Inflammatory macrophage treated with lipopolysaccharide for 4 hours (primary cell): ENCODE measurements around the gene TMIGD1.

Experiments used
- DNase-seq: peaks from one replicate; pipeline ENCODE4 v3.0.0-alpha.2; 2020

The TMIGD1 gene

GRCh38 chr17:30323895-30324319 is 9.9 kb downstream of the TMIGD1 start:
- DNase-seq: peak; percentile 46

DNA sequence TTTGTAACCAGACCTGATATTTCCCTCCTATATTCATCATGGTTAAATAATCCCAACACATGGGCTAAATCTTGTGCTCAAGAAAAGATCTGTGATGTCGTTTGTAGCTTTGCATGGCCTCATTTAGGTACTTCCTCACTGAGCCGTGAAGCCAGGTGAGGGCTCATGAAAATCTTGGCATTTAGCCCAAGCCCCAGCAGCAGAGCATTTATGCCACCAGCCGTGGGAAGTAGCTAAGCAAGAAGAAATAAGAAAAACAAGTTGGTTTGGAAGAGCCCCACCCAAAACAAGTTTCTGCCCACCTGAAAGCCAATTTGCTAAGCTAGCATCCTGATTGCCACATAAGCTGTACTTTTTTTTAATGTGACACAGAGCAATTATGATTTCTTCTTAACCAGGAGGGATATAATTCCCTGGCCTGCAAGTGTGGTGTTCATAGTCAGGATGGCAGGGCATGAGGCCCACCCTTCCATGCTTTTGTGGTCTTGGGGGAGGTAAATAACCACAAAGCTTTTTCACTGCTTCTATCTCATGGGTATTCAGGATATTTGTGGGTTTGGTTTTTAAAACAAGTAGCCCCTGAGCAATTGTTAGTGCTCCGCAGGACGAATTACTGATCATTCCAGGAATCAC is 10.5 kb downstream of the TMIGD1 start:
- peak; percentile 19 for DNase-seq

- no peak for DNase-seq
Measured at GRCh38 chr17:30321314-30321713, 12.5 kb downstream of the TMIGD1 start.

DNA sequence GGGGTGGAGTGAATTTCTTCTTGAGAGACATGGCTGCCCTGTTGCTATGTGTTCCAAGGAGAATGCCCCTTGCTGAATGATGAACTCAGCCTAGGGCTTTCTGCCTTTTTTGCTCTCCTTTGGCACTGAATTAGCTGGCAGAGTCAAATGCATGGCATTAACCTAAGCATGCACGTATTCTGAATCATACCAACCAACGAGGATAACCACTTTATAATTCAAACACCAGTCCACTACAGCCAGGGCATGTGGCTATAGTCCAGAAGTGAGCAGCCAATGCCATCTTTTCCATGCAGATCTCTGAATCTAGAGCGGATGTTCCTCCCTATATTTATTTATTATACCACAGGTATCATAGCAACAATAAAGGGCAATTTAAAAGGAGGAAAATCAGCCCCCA is 15.7 kb downstream of the TMIGD1 start:
- no peak for DNase-seq

- peak; percentile 65 for DNase-seq
Measured at GRCh38 chr17:30316736-30317135, 17.1 kb downstream of the TMIGD1 start.

- DNase-seq: no peak
Measured at GRCh38 chr17:30315106-30315505, 18.8 kb downstream of the TMIGD1 start.

DNA sequence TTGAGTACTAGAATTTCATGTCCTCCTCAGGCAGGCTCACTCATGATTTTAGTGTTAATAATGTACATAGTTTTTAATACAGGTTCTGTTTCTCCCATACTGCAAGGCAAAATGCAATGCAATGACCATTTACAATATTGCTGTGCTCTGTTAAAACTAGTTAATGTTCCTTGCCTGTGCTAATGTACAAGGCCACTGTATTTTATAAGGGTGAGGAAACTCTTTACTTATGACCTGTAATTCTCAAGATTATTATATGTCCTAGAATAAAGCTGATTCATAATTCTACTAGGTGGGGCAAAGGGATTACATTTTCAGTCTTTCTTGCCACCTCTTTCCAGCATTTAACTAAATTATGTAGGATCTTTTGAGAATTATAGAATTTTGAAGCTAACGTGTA is 19.4 kb downstream of the TMIGD1 start:
- DNase-seq: no peak

DNA sequence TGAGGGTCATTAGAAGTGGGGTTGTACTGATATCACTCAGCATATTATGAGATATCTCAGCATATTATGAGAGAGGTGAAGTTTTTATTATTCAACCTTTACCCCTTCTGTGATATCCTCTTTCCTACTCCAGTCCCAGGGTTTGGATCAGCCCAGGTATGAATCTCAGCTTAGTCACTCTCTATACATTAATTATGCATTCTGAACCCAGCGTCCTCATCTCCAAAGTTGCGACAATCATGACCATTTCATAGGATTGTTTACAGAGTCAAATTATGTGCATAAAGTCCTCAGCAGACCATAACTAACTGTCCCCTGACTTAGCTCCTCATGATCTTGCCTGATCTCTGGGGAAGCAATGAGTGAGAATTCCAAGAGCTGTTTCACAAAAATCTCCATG is 21.6 kb downstream of the TMIGD1 start:
- DNase-seq: no peak

DNA sequence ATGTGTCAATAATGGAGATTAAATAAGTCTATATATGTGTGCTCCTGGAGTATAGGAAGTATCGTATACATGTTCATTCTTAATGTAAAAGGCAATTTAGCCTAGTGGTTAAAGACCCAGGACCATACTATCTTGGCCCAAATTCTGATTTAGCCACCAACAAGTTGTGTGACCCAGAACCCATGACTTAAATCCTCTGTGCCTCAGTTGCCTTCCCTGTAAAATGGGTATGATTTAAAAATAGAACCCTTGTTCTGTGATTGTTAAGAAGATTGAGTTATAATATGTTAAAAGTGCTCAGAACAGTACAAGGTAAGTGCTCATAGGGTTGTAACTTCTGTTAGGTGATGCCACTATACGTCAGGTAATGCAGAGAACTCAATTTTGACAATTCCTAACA is 23.3 kb downstream of the TMIGD1 start:
- DNase-seq: no peak

DNA sequence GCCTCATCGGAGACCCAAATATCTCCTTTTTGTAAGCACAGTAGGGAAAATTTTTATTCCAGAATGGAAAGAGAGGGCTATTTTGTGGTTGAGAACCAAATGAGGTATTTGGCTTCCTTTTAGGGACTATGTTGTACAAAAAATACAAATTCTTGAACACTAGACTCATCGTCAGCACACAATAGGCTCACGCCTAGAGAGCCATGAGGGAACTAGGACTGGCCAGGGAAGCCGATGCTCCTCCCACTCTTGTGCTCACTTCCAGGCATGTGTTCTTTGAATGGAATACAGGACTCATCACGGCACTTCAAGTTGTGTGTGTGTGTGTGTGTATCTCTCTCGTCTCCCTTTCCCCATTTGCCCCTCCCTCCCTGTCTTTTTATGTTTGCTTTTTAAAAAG is 24.3 kb downstream of the TMIGD1 start:
- no peak for DNase-seq

GRCh38 chr17:30308406-30308805 is 25.5 kb downstream of the TMIGD1 start:
- DNase-seq: no peak

- no peak for DNase-seq
Measured at GRCh38 chr17:30304778-30305177, 29.1 kb downstream of the TMIGD1 start.

GRCh38 chr17:30302241-30302640 is 31.6 kb downstream of the TMIGD1 start:
- DNase-seq: no peak

- peak; percentile 61 for DNase-seq
Measured at GRCh38 chr17:30300818-30301217, 33.0 kb downstream of the TMIGD1 start.

DNA sequence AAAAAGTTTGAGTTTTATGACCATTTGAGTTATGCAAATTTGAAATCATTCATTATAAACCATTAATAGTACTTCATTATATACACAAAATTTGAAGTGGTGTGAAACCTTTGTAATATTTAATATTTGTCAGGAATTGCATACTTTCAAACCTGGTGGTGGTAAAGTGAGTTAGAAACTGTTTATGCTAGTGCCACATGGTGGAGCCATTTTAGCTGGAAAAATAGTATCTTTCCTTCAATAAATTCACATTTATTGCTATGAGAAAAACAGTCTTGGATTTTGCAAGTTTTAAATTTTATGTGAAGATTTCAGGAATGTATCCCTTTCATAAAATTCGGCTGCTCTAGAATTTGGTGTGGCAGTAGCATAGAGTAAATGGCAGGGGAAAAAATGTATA is 34.9 kb downstream of the TMIGD1 start:
- no peak for DNase-seq

DNA sequence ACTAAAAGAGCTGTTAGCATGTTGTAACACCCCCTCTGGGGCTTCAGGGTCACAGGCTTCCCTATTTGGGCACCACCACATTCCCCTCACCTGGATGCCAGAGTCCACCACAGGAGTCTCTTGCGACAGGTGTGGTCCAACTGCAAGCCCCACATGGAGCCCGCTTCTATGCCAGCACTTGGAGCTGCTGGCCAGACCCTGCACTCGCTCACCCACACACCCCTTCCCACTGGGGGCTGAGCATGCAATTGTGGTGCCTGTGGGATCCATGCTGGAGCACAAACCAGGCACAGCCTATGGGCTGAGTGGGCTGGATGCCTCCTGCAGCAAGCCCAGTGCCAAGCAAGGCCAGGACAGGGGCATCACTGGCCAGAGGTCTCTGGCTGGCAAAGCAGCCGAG is 36.1 kb downstream of the TMIGD1 start:
- DNase-seq: no peak

DNA sequence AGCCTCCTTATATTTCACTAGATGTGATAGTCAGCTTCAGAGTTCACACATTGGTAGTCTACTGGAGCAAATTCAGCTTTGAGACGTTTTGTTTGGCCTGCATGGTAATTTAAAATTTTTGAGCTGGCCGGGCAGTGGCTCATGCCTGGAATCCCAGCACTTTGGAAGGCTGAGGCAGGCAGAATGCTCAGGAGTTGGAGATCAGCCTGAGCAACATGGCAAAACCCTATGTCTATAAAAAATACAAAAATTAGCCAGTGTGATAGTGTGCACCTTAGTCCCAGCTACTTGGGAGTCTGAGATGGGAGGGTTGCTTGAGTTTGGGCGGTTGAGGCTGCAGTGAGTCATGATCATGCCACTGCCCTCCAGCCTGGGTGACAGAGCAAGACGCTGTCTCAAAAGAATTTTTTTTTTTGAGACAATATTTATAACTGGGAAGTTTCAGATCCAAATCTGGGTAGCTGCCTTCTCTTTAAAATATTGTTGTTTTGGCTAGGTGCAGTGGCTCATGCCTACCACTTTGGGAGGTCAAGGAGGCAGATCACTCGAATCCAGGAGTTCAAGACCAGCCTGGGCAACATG is 37.3 kb downstream of the TMIGD1 start:
- DNase-seq: peak; percentile 54

DNA sequence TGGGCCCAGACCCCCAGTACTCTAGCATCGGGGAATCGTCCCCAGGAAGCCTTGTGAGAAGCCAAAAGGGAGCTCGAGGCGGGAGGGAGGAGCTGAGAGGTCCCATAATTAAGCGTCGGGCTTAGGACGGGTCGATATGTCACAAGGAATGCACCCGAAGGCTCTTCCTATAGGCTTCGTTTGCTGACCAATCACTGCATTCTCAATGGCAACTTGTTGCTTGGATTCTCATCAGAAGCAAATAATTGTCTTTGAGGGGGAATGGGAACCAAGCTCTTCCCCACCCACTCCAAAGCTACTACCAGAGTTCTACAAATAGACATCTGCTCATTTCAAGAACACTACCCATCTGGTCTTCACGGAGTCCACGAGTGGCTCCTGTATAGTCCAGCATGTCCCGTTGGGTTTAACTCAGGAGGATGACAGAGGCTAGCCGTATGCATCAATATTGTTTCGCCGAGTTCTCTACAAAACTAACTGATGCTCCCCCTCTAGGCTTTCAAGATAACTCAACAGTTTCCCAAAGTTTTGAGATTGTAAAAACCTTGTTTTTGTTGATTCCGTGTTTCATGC is 41.5 kb downstream of the TMIGD1 start:
- DNase-seq: peak; percentile 48

DNA sequence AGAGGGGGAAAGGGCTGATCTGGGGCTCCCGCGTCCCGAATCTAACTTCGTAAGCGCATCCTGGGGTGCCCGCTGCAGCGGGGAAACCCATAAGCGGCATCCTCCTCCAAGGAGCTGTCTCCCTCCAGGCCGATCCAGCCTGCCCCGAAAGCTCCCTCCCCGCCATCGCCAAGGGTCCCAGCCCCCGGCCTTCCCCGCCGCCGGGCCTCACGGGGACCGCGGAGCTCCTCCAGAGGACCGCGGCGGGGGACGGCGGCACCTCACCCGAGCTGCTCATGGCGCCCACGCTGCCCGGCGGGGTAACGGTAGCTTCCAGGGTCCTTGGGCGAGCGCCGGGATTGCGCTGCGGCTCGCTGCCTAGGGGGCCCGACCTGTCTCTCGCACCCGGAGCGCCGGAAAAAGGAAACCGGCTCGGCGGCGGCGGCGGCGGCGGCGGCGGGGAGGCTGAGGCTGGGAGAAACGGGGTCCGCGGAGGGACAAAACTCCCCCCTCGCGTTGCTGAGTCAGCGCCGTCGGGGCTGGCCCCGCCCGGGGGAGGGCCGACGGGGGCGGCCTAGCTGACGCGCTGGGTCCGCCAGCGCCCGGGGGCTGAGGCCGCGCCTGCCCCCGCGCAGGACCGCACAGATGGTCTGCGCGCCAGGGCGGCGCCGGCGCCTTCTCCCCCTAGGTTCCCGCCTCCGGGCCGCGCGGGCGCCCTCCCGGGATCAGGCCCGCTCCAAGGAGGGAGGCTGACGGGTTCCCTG is 42.1 kb downstream of the TMIGD1 start, which contains the start of gene BLMH:
BLMH (minus strand) TSS at position 402 of the 743 bp plus-strand sequence; CDS start at position 277, 125 bp downstream.
- peak; percentile 70 for DNase-seq

DNA sequence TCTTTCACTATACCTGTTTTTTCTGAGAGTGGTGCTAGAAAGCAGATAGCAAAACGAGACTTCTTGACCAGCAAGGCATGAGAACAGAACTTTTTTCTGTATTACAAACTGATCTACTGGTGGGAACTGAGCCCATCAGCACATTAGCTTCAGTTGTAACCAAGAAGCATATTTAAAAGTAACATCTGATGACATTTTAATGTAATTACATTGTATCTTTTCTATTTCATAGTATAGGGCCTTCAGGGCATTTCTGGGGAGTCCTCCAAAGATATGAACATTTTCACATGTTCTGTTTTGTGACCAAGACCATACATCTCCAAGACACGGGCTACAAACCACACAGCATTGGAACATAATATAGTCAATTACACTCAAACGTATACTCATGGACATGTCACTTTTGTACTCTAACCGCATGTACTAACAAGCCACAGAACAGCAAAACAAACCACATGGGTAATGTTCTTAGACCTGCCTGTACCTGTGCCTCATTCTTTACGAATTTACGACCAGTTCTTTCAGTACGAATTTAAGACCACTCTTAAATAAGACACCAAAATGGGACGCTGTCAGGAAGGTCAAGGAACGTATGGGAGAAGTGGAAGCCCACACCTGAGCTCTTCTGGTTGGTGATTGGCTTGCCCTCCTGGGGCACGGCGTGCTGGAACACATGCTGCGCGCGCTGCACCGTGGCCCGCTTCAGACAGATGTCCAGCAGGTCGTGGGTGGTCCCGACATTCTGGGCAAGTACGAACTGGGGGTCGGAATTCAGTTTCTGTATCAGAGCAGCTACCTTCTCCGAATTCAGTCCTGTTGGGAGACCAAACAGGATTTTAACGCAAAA is 42.9 kb downstream of the TMIGD1 start:
- DNase-seq: peak; percentile 6

- DNase-seq: no peak
Measured at GRCh38 chr17:30290077-30290476, 43.8 kb downstream of the TMIGD1 start.

- no peak for DNase-seq
Measured at GRCh38 chr17:30279156-30279555, 54.7 kb downstream of the TMIGD1 start.

DNA sequence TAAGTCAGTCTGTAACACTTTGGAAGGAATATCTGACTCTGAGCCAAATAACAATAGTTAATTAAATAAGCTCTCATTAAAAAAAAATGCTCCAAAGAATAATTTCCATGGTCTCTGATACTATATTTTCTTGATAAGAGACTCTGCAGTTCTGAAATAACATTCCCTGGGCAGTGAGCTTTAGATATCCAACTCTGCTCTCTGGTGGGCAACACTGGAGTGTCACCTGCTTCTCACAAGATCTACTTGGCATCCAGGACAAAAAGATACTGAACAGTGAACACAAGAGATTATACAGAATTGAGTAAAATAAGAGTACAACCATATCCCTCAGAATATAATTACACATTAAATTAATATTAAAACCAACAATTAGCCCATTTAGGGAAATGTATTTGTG is 55.8 kb downstream of the TMIGD1 start:
- DNase-seq: no peak
